HepG2 (cell line): ENCODE results near the gene SH3GL1. TPM values are rescaled to one million over a fixed set of nuclear protein-coding genes. Genes with fewer than 3 reads are reported as not detected.

Source experiments
- CBX1 ChIP-seq: IDR thresholded peaks from one replicate; pipeline ENCODE4 v1.6.1; 2016; ENCODE audit warnings: antibody characterized with exemption, low read depth
- CSRNP1 ChIP-seq: sonication (generic); formaldehyde crosslinking; IDR thresholded peaks from 2 replicates; pipeline ENCODE4 v1.8.1; 2023; ENCODE audit warnings: mild to moderate bottlenecking, missing genetic modification reagents
- MAZ ChIP-seq, 2 experiments: sonication (generic) in 1 of 2; formaldehyde crosslinking in 1 of 2; IDR thresholded peaks; 2 replicates each; pipeline versions ENCODE4 v1.5.0 to v1.6.1; 2012 to 2020; ENCODE audit warnings: low read depth in 2 of 2, mild to moderate bottlenecking in 2 of 2, borderline replicate concordance in 1 of 2, improper control_type of control experiment in 1 of 2, low read length in 1 of 2, missing genetic modification reagents in 1 of 2, moderate library complexity in 1 of 2
- NONO ChIP-seq, 2 experiments: fragments of 450-650 bp in 1 of 2; sonication (generic) in 1 of 2; formaldehyde crosslinking in 1 of 2; IDR thresholded peaks in 1 of 2; conservative IDR thresholded peaks in 1 of 2; 2 replicates each; pipeline versions ENCODE4 v1.6.1 to v1.8.0; 2017 to 2022; ENCODE audit warnings: mild to moderate bottlenecking in 1 of 2, missing genetic modification reagents in 1 of 2, moderate library complexity in 1 of 2
- RFX5 ChIP-seq: IDR thresholded peaks from 2 replicates; pipeline ENCODE4 v1.6.1; 2011; ENCODE audit warnings: low read depth, low read length, improper control_type of control experiment
- SALL1 ChIP-seq: sonication (generic); formaldehyde crosslinking; IDR thresholded peaks from 2 replicates; pipeline ENCODE4 v1.8.0; 2022; ENCODE audit warnings: mild to moderate bottlenecking, missing genetic modification reagents
- SETDB1 ChIP-seq: sonication (generic); formaldehyde crosslinking; IDR thresholded peaks from 2 replicates; pipeline ENCODE4 v1.5.1; 2020; ENCODE audit warnings: missing genetic modification reagents, mild to moderate bottlenecking, borderline replicate concordance
- ZNF251 ChIP-seq: sonication (generic); formaldehyde crosslinking; IDR thresholded peaks from 2 replicates; pipeline ENCODE4 v1.9.0; 2021; ENCODE audit warnings: mild to moderate bottlenecking, missing genetic modification reagents
- ZNF281 ChIP-seq: sonication (generic); formaldehyde crosslinking; IDR thresholded peaks from 2 replicates; pipeline ENCODE4 v1.4.0; 2020; ENCODE audit warnings: missing genetic modification reagents, borderline replicate concordance
- polyA plus RNA-seq, 8 experiments: library from polyadenylated mRNA; depleted of rRNA in 3 of 8; stranded (reverse) in 7 of 8; unstranded in 1 of 8; fragments of >200 nt; fragmentation: Illumina TruSeq in 4 of 8; extraction: Trizol in 4 of 8; gene quantifications; 2 replicates each; pipeline versions ENCODE4 v1.2.1 to v1.2.3, GENCODE V29; 2011 to 2016; ENCODE audit warnings: low read depth in 4 of 8, missing spikeins in 1 of 8, mixed read lengths in 1 of 8; ENCODE audit not compliant: insufficient read depth in 1 of 8
- total RNA-seq, 5 experiments: library from RNA; depleted of rRNA; stranded (reverse); fragments of >200 nt; fragmentation: Illumina TruSeq; extraction: Trizol; gene quantifications; 2 replicates each; pipeline ENCODE4 v1.2.3, GENCODE V29; 2016; ENCODE audit warnings: low read depth in 1 of 5

SH3GL1 gene
- total and polyA plus RNA-seq, 2 of the 13 experiments (the other 11 are each of a cell fraction or from before 2014, with no cell fraction given), result 33.0 to 45.1 TPM

- TF ChIP-seq SALL1 (CRISPR knock-in tag) (peak; percentile 36; the same call in 1 of the 2 replicates), ZNF251 (CRISPR knock-in tag) (no peak), NONO (IDR thresholded peaks at IDR 0.05) (no peak), NONO (CRISPR knock-in tag; conservative IDR thresholded peaks at IDR 0.05) (peak; percentile 57), MAZ (IDR thresholded peaks at IDR 0.05; ENCODE audit: borderline replicate concordance, low read depth, low read length) (0 out of 2 replicates have a peak, but pooled peaks have one; percentile 47), MAZ (CRISPR knock-in tag; IDR thresholded peaks at IDR 0.05; ENCODE audit: low read depth) (peak; percentile 56), RFX5 (no peak), ZNF281 (CRISPR knock-in tag) (peak; percentile 8; the same call in 1 of the 2 replicates), SETDB1 (no peak), CBX1 (no peak), CSRNP1 (CRISPR knock-in tag) (0 out of 2 replicates have a peak, but pooled peaks have one; percentile 62)
Measured at GRCh38 chr19:4343370-4344307, 56.7 kb downstream of the SH3GL1 start, which contains the start of gene MPND (continued).
